Measurements from ENCODE around the gene EVPLL.
"Not testable (repeated sequence)": the region's sequence is repeated elsewhere in the genome, so short reads cannot be mapped to it uniquely, and the experiment has no call there.

EVPLL gene

DNA sequence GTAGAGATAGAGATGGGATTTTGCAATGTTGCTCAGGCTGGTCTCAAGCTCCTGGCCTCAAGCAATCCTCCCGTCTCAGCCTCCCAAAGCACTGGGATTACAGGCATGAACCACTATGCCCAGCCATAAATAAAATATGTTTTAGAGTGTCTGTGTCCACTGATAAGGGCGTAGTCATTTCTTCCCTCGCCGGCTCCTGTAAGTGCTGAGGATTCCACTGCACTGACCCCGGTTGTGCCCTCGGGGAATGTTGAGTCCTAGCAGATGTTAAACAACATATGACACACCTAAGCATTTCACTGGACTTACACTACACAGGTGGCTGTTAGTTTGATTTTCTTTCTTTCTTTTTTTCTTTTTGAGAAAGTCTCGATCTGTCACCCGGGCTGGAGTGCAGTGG lies 8.6 kb upstream of the EVPLL start:
- Histone ChIP-seq H3K27me3 (ENCODE audit: control insufficient read depth, low read length) (peaks cover 12% of the 10 kb centered on the region), H3K4me2 (ENCODE audit: low read length) (no peak overlapping the region), H3K4me3 (ENCODE audit: low read length) (no peak overlapping the region), H4K20me1 (ENCODE audit: control insufficient read depth, insufficient read depth, low read depth, low read length) (no peaks in the 10 kb centered on the region), H3K4me1 (ENCODE audit: control insufficient read depth, low read length) (no peaks in the 10 kb centered on the region), H3F3A (ENCODE audit: control insufficient read depth, insufficient read depth) (no peaks in the 10 kb centered on the region), H3K9me3 (ENCODE audit: control insufficient read depth, insufficient read depth, low read length) (no peaks in the 10 kb centered on the region), H3K9me2 (replicated peaks; ENCODE audit: control insufficient read depth, low read length) (no peaks in the 10 kb centered on the region), H3K36me3 (ENCODE audit: control insufficient read depth, low read length) (no peaks in the 10 kb centered on the region), H3K27ac (ENCODE audit: low read depth, low read length) (no peak overlapping the region), H3K79me2 (ENCODE audit: control insufficient read depth, low read length) (no peaks in the 10 kb centered on the region)
- TF ChIP-seq, protein P1, sequence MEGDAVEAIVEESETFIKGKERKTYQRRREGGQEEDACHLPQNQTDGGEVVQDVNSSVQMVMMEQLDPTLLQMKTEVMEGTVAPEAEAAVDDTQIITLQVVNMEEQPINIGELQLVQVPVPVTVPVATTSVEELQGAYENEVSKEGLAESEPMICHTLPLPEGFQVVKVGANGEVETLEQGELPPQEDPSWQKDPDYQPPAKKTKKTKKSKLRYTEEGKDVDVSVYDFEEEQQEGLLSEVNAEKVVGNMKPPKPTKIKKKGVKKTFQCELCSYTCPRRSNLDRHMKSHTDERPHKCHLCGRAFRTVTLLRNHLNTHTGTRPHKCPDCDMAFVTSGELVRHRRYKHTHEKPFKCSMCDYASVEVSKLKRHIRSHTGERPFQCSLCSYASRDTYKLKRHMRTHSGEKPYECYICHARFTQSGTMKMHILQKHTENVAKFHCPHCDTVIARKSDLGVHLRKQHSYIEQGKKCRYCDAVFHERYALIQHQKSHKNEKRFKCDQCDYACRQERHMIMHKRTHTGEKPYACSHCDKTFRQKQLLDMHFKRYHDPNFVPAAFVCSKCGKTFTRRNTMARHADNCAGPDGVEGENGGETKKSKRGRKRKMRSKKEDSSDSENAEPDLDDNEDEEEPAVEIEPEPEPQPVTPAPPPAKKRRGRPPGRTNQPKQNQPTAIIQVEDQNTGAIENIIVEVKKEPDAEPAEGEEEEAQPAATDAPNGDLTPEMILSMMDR (IDR thresholded peaks at IDR 0.05; ENCODE audit: low read depth, low read length, poor library complexity, severe bottlenecking): no peak
- no peak for TF ChIP-seq EZH2phosphoT487 (IDR thresholded peaks at IDR 0.05; ENCODE audit: borderline replicate concordance, low read length)

DNA sequence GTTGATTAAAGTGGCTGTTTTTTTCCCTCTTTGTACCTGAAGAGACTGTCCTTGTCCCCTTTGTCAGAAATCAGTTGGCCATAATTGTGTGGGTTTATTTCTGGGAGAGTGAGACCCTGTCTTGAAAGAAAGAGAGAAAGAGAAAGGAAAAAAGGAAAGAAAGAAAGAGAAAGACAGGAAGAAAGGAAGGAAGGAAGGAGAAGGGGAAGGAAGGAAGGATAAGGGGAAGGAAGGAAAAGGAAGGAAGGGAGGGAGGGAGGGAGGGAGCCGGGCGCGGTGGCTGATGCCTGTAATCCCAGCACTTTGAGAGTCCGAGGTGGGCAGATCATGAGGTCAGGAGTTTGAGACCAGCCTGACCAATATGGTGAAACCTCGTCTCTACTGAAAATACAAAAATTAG lies 6.8 kb upstream of the EVPLL start:
- no peak overlapping the region for H3K4me2 ChIP-seq (ENCODE audit: low read length)
- H4K20me1 ChIP-seq (ENCODE audit: control insufficient read depth, insufficient read depth, low read depth, low read length): no peaks in the 10 kb centered on the region
- no peaks in the 10 kb centered on the region for H3K9me2 ChIP-seq (replicated peaks; ENCODE audit: control insufficient read depth, low read length)
- no peaks in the 10 kb centered on the region for H3K36me3 ChIP-seq (ENCODE audit: control insufficient read depth, low read length)
- no peak for TF ChIP-seq EZH2phosphoT487 (IDR thresholded peaks at IDR 0.05; ENCODE audit: borderline replicate concordance, low read length)
- TF ChIP-seq, protein P1 (IDR thresholded peaks at IDR 0.05; ENCODE audit: low read depth, low read length, poor library complexity, severe bottlenecking): no peak
- no peak overlapping the region for H3K27ac ChIP-seq (ENCODE audit: low read depth, low read length)
- H3K9me3 ChIP-seq (ENCODE audit: control insufficient read depth, insufficient read depth, low read length): no peaks in the 10 kb centered on the region
- no peaks in the 10 kb centered on the region for H3K4me1 ChIP-seq (ENCODE audit: control insufficient read depth, low read length)
- no peak overlapping the region for H3K4me3 ChIP-seq (ENCODE audit: low read length)
- no peaks in the 10 kb centered on the region for H3F3A ChIP-seq (ENCODE audit: control insufficient read depth, insufficient read depth)
- peaks cover 12% of the 10 kb centered on the region for H3K27me3 ChIP-seq (ENCODE audit: control insufficient read depth, low read length)
- no peaks in the 10 kb centered on the region for H3K79me2 ChIP-seq (ENCODE audit: control insufficient read depth, low read length)

DNA sequence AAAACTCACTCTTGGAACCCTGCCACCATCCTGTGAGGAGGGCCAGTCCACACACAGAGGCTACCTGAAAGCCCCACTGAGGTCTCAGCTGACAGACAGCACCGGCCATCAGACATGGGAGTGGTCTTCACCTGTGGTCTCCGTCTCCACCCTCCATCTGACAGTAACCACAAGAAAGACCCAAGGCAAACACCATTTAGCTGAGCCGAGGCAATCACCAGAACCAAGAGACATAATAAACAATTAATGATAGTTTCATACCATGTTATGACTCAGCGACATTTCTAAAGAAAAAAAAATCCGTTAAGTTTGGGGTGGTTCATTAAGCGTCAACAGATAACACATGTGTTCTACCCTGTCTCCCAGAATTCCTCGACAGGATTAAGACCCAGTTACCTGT lies 6.1 kb upstream of the EVPLL start:
- Histone ChIP-seq H3K9me2 (replicated peaks; ENCODE audit: control insufficient read depth, low read length) (no peaks in the 10 kb centered on the region), H3K36me3 (ENCODE audit: control insufficient read depth, low read length) (no peaks in the 10 kb centered on the region), H3K27ac (ENCODE audit: low read depth, low read length) (no peak overlapping the region), H3K9me3 (ENCODE audit: control insufficient read depth, insufficient read depth, low read length) (no peaks in the 10 kb centered on the region), H3K4me3 (ENCODE audit: low read length) (no peak overlapping the region), H3K4me1 (ENCODE audit: control insufficient read depth, low read length) (no peaks in the 10 kb centered on the region), H3K27me3 (ENCODE audit: control insufficient read depth, low read length) (peaks cover 12% of the 10 kb centered on the region), H3K79me2 (ENCODE audit: control insufficient read depth, low read length) (no peaks in the 10 kb centered on the region), H3F3A (ENCODE audit: control insufficient read depth, insufficient read depth) (no peaks in the 10 kb centered on the region), H3K4me2 (ENCODE audit: low read length) (no peak overlapping the region), H4K20me1 (ENCODE audit: control insufficient read depth, insufficient read depth, low read depth, low read length) (no peaks in the 10 kb centered on the region)
- TF ChIP-seq EZH2phosphoT487 (IDR thresholded peaks at IDR 0.05; ENCODE audit: borderline replicate concordance, low read length): no peak
- TF ChIP-seq, protein P1 (IDR thresholded peaks at IDR 0.05; ENCODE audit: low read depth, low read length, poor library complexity, severe bottlenecking): no peak

DNA sequence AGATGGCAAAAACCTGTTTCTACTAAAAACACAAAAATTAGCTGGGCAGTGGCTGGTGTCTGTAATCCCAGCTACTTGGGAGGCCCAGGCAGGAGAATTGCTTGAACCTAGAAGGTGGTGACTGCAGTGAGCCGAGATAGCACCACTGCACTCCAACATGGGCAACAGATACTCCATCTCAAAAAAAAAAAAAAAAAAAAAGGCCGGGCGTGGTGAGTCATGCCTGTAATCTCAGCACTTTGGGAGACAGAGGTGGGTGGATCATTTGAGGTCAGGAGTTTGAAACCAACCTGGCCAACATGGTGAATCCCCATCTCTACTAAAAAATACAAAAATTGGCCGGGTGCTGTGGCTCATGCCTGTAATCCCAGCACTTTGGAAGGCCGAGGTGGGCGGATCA lies 4.4 kb upstream of the EVPLL start:
- H4K20me1 ChIP-seq (ENCODE audit: control insufficient read depth, insufficient read depth, low read depth, low read length); H3K27ac ChIP-seq (ENCODE audit: low read depth, low read length); H3K9me3 ChIP-seq (ENCODE audit: control insufficient read depth, insufficient read depth, low read length); H3K79me2 ChIP-seq (ENCODE audit: control insufficient read depth, low read length); H3K36me3 ChIP-seq (ENCODE audit: control insufficient read depth, low read length); H3F3A ChIP-seq (ENCODE audit: control insufficient read depth, insufficient read depth); H3K4me1 ChIP-seq (ENCODE audit: control insufficient read depth, low read length); H3K9me2 ChIP-seq (replicated peaks; ENCODE audit: control insufficient read depth, low read length); H3K4me2 ChIP-seq (ENCODE audit: low read length); H3K4me3 ChIP-seq (ENCODE audit: low read length): not testable (repeated sequence)
- H3K27me3 ChIP-seq (ENCODE audit: control insufficient read depth, low read length): peaks cover 12% of the 10 kb centered on the region
